HG02970 (cell line): ENCODE measurements around the gene PIGL.
"Not testable (repeated sequence)": the region's sequence is repeated elsewhere in the genome, so short reads cannot be mapped to it uniquely, and the experiment has no call there.

Experiments used
- ATAC-seq: cut with Tn5 transposase; IDR thresholded peaks from one replicate; pipeline ENCODE4 v1.9.1; 2021; ENCODE audit warnings: mild to moderate bottlenecking, moderate library complexity, moderate number of reproducible peaks; ENCODE audit not compliant: unreplicated experiment, low FRiP score

PIGL gene

DNA sequence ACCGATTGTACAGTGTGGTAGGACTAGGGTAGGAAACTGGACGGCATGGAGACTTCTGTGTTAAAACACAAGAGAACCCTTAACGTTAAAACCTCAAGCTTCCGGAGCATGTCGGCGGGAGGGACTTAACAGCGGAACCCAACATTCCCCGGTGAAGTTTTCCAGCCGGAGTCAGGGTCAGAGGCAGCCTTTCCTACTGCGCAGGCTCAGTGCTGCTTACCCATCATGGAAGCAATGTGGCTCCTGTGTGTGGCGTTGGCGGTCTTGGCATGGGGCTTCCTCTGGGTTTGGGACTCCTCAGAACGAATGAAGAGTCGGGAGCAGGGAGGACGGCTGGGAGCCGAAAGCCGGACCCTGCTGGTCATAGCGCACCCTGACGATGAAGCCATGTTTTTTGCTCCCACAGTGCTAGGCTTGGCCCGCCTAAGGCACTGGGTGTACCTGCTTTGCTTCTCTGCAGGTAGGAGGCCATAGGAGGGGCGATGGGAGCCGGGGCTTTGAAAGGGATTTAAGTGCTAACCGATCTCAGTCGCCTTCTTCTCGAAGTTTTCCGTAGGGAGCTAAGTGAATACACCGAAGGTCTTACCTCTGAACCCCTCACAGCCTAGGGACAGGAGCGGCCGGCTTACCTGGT, at the start of gene PIGL:
Gene PIGL, plus strand, starts transcription at position 209 of the 634 bp plus-strand sequence. Its CDS starts 17 bp downstream, at position 226.
- no peak for ATAC-seq

DNA sequence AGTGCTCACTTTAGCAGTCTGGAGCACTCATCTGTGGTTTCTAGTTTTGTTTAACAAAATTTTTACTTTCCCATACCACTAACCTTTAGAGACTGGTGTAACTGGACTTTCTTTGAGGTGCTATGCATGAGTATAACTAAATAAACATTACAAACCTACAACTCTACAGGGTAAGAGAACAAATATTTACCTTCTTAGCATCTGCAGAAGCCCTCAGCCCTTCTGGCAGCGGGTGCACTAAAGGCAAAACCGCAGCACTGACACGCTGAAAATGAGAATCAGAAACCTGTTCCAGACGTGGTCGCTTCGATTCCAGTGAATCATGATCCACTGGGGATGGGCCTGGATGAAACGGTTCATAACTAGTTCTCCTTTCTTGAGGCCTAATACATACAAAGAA, 45.4 kb upstream of the PIGL start:
- no peak for ATAC-seq

DNA sequence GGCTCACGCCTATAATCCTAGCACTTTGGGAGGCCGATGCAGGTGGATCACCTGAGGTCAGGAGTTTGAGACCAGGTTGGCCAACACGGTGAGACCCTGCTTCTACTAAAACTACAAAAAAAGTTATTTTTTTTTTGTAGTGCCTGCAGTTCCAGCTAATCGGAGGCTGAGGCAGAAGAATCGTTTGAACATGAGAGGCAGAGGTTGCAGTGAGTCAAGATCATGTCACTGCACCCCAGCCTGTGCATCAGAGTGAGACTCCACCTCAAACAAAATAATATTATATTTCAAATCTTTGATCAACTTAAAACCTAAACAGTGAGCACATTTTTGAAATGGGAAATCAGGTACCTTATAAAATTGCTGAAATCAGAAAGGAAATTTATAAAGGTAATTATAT, 38.2 kb upstream of the PIGL start:
- ATAC-seq: no peak

- ATAC-seq: no peak
These were observed 35.4 kb upstream of the PIGL start for GRCh38 chr17:16181581-16181980.

GRCh38 chr17:16187642-16188041, 29.4 kb upstream of the PIGL start:
- no peak for ATAC-seq

GRCh38 chr17:16189791-16190348, 27.1 kb upstream of the PIGL start:
- no peak for ATAC-seq

DNA sequence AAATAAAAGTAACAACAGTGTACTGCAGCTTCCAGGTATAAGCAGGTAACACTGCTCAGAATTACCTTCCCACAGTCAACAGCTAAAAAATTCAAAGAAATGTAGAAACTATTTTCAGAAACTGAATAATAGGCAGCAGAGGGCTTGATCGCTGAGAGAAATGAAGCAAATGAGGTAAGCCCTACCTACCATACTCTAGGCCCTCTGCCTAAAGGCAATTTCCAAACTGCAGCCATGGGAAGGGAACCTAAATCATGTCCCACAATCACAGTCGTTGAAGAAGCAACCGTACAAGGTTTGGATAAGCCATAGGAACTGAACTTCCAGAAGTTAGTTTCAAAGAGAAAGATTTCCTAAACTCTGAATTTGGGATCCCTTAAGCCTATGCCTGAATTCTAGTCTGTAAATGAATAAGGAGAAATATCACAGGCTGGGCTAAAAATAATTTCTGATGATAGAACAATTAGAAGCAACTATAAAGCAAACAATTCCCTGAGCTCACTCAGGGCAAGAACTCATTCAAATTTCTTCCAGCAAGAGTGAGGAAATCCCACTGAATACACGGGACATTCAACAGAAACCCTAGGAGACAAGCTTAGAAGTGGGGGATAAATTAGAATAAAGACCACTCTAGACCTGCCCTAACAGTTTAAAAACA, 26.2 kb upstream of the PIGL start:
- ATAC-seq: no peak

DNA sequence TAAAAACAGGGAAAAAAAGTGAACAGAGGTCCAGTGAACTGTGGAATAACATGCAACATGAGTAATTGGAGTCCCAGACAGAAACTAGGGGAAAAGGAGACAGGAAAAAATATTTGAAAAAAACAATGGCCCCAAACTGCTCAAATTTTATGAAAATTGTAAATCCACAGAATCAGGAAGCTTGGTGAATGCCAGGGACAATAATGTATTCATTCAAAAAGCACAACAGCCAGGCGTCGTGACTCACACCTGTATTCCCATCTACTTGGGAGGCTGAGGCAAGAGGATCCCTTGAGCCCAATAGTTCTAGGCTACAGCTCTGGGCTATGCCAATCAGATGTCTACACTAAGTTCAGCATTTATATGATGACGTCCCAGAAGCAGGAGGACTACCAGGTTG, 25.4 kb upstream of the PIGL start:
- ATAC-seq: no peak

DNA sequence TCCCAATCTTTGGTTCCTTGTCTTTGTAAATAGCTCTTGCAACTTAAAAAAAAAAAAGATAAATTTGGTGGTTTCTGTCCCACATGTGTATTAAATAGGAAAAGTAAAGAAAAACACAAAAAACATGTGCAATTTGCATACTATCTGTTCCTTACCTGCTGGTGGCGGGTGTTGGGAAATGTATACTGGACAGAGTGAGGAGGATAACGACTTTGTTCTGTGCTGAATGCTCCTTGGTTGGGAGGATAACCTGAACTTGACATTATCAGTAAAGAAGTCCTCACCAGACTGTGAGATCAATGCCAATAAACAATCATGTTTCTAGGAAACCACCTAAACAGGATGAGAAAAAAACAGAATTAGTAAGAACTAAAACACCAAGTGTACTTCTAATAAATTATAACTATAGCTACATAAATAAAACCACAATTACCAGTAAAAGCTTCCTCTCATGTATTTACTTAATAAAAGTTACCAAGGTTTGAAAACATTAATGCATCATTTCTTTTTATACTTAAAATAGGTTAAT, 22.6 kb upstream of the PIGL start:
- not testable (repeated sequence) for ATAC-seq

DNA sequence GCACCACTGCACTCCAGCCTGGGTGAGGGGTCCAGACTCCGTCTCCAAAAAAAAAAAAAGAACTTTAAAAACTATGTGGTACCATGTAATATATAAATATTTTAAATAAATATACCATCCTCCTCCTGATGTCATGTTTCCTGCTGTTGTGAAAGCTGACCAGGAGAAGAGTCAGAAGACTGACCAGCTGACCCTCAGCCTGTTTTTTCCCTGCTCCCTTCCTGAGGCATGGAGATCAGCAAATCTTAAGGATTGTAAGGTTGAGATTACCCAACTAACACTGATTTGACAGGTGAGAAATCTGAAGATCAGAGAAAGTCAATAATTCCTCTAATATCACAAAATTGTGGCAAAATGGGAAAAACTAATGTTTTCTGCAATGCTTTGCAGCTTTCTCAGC, 19.7 kb upstream of the PIGL start:
- ATAC-seq: no peak

- no peak for ATAC-seq
These were observed 17.9 kb upstream of the PIGL start for GRCh38 chr17:16199093-16199492.

DNA sequence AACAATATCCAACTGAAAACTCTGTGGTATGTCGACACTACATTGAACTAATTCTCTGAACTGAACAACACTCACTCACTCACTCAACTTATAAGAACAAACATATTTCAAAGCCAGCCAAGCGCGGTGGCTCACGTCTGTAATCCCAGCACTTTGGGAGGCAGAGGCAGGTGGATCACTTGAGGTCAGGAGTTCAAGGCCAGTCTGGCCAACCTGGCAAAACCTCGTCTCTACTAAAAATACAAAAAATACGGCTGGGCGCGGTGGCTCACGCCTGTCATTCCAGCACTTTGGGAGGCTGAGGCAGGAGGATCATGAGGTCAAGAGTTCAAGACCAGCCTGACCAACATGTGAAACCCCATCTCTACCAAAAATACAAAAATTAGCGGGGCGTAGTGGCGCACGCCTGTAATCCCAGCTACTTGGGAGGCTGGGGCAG, 15.3 kb upstream of the PIGL start:
- not testable (repeated sequence) for ATAC-seq

- not testable (repeated sequence) for ATAC-seq
These were observed 14.2 kb upstream of the PIGL start for GRCh38 chr17:16202554-16203500.

GRCh38 chr17:16204763-16205162, 12.2 kb upstream of the PIGL start:
- not testable (repeated sequence) for ATAC-seq

DNA sequence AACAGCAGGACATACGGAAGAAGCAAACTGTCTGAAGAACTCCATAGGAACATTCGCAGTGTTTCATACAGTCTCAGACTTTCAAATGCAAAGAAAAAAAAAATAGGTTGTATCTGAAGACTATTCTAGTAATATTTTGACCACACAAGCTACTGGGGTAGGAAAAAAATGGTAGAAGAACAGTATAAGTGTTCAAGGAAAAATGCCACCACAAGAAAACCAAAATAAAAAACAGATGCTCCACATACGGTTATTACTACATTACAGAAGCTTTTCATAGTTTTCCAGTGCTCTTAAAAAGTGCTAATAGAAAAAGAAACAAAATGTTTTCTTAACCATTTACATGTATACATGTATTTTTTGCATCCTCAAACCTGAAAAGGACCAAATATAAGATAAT, 5.4 kb upstream of the PIGL start:
- ATAC-seq: no peak

DNA sequence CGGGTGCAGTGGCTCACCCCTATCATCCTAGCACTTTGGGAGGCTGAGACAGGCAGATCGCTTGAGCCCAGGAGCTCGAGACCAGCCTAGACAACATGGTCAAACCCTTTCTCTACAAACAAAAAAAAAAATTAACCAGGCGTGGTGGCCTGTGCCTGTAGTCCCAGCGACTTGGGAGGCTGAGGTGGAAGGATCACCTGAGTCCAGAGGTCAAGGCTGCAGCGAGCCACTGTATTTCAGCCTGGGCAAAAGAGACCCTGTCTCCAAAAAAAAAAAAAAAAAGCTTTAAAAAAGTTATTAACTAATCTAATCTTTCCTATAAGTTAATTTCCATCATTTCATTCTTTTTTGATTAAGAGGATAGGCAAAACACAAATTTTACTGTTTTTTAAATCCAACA, 4.2 kb upstream of the PIGL start:
- ATAC-seq: no peak

DNA sequence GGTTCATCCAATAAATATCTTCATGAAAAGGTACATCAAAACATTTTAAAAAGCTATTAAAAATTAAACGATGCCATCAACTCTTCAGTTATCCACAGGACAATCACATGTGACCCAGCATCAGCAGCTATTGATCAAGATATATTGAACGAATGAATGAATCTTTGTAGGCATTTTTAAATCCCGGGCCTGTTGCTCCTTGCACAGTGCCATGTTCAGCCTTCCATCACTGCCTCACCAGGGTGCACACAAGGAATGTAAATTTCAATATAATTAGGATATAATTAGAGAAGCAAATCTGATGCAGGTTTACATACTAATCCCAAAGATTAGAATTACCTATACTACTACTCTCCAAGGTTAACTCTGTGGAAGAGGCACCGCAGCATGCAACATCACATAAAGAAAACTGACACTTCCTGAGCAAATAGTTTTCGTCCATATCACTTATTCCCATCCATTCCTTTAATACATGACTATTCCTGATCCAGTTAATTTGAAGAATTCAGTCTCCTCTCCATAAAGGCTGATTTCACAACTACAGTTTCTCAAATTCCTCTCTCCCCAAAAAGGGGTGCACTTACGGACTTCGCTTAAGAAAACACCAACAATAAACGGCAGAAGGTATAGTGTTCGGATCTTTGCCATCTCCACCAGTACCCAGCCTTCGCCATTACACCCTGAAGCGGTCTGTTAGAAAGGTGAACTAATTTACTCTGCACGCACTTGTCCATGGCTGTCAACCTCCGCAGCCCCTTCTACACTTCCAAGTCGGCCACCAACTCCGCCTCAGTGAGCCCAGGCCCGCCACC, 2.6 kb upstream of the PIGL start:
- no peak for ATAC-seq

DNA sequence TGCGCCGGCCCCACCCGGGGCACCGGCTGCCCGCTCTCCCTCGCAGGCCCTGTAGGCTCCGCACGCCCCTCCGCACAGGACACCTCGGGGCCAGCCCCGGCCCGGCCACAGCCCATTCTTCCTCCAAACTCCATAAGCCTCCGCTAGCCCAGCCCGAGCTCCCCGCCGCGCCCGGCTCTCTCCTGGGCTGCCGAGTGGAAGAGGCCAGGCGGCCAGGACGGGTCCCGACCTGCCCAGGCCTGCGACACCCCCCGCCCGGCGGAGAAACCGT, 2.1 kb upstream of the PIGL start:
- ATAC-seq: peak; percentile 29

DNA sequence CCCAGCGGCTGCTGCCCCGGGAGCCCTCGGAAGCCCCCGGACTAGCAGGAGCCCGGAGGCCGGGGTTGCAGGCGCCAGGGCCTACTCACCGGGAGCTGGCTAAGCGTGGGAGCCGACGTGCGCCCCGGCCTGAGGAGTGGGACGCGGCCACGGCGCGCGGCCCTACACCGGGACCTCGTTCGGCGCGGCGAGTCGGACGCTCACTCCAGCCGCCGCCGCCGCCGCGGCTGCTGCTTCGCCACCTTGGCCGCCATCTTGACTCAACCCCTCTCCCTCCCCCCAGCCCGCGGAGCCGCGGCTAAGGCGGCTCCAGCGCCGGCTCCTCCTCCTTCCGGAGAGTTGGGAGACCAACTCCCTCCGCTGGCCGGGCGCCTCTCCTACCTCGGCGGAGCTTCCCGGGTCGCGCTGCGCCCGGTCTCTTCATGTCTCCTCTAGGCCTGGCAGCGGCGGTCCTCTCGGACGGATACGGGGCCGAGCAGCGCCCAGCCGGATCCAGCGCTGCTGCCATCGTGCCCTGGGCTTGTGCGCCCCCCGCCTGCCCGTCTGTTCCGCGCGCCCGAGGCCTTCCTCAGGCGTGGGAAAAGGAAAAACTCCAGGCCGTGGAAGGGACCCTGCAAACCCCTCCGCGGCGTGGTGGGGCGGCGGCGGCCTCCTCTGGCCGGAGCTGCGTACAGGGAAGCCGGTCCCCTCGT, 1.6 kb upstream of the PIGL start, which contains the start of gene NCOR1:
Gene NCOR1, minus strand, starts transcription at position 262 of the 692 bp plus-strand sequence. CDS start 20,965 bp downstream, outside the sequence.
- ATAC-seq: peak; percentile 79
